GM18873 (cell line): ENCODE data around the gene PCGF1.

Experiments
- ATAC-seq: cut with Tn5 transposase; IDR thresholded peaks from one replicate; pipeline ENCODE4 v1.9.1; 2021; ENCODE audit warnings: mild to moderate bottlenecking, moderate library complexity, moderate number of reproducible peaks; ENCODE audit not compliant: unreplicated experiment, low FRiP score

Gene PCGF1

DNA sequence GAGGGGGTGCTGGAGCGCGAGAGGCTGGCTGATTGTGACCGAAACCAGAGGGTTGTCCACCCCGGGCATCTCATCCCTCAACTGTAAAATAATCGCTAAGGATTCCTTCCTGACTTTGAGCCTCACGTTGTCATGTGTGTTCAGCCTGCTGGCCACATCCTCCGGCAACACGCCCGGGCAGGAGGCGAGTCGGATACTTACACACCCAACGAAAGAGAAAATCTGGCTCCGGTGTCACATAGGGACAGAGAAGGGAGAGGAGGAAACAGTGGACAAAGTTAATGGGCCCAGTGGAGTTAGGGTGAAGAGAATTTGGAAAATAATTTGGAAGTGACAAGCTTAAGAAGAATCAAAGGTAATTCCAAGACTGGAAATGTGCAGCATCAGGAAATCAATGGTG, 9.2 kb upstream of the PCGF1 start:
- no peak for ATAC-seq

- no peak for ATAC-seq
These were observed 8.6 kb upstream of the PCGF1 start for GRCh38 chr2:74515981-74516633.

DNA sequence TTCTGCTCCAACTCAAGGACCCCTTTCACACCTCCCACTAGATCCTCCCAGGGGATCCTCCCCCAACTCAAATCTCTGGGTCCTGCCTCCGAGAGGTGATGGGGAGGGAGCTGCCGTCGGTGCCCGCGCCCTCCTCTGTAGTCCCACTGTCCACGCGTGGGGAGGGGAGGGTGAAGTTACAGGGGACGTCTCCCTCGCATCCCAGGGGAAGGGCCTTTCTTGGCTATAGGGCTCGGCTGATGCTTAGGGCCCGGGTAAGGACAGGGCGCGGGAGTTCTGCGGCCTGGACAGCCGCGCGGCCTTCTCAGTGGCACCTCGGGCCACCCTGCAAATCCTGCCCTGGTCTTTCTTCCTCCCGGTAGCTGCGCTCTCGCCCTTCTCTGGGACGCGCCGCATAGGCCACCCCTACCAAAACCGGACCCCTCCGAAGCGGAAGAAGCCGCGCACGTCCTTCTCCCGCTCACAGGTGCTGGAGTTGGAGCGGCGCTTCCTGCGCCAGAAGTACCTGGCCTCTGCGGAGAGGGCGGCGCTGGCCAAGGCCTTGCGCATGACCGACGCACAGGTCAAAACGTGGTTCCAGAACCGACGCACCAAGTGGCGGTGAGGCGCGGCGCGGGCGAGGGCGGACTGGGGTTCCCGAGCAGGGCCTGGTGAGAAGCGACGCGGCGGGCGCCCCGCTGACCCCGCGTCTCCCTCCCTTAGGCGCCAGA, 7.9 kb upstream of the PCGF1 start:
- no peak for ATAC-seq

DNA sequence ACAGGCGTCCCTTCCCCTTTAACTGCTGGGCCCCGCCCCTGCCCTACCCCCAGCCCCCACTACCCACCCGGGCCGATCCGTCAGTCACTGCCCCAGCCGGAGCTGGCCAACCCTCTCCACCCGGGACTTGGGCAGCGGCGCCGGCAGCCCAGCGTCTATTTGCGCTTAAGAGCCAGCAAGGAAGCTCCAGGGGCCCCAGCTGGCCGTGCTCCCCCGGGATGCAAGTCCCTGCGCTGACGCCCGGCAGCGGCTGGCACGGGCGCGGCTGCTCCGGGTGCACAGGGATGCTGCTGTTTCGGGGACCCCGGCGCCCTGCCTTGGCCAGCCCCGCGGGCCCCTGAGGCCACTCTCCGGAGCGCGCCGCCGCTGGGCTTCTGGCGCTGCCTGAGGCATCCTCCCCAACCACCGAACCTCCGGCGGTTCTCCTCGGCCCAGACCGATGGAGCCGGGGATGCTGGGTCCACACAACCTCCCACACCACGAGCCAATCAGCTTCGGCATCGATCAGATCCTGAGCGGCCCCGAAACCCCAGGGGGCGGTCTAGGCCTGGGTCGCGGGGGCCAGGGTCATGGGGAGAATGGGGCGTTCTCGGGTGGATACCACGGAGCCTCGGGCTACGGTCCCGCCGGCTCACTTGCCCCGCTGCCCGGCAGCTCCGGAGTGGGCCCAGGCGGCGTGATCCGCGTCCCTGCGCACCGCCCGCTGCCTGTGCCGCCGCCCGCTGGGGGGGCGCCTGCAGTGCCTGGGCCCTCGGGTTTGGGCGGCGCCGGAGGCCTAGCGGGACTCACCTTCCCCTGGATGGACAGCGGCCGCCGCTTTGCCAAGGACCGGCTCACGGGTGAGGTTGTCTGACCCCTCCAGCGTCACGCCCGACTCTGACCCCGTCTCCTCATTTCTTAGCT, 7.1 kb upstream of the PCGF1 start, which contains the start of gene TLX2:
Gene TLX2 (plus strand): TSS at position 83 of the 903 bp plus-strand sequence. CDS start 357 bp downstream, at position 440.
- no peak for ATAC-seq

DNA sequence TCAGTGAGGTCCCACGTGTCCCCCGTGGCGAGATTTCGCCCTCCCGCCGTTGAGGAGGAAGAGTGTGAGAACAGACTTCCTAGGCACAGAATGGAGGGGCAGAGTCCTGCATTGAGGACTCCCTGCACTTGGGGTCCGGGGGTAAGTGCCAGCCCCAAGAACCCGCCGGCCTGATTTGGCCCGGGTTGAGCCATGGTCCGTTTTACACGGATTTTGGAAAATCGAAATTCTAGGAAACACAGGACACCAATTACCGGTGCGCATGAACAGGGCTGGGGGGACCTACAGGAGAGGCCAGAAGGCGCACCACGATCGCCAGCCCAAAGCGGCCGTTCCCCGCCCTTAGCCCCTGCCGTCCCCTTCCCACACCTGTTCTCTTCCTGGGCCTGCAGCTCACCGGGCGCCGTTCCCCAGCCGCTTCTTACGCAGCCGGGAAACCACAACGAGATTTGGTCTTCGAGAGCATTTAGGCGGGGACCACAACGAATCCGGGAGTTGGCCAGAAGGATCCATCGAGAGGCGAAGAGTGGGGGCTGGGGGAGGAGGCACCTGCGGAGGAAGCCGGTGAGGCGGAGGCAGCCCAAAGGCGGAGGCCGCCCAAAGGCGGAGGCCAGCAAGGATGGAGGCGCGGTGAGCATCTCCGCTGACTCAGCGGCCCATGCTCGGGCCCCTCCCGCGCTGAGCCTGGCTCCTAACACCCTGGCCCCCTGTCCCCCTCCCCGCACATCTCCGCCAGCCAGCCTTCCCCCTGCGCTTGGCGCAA, 6.3 kb upstream of the PCGF1 start:
- ATAC-seq, result no peak

- no peak for ATAC-seq
These were observed 5.5 kb upstream of the PCGF1 start for GRCh38 chr2:74512744-74513604.

DNA sequence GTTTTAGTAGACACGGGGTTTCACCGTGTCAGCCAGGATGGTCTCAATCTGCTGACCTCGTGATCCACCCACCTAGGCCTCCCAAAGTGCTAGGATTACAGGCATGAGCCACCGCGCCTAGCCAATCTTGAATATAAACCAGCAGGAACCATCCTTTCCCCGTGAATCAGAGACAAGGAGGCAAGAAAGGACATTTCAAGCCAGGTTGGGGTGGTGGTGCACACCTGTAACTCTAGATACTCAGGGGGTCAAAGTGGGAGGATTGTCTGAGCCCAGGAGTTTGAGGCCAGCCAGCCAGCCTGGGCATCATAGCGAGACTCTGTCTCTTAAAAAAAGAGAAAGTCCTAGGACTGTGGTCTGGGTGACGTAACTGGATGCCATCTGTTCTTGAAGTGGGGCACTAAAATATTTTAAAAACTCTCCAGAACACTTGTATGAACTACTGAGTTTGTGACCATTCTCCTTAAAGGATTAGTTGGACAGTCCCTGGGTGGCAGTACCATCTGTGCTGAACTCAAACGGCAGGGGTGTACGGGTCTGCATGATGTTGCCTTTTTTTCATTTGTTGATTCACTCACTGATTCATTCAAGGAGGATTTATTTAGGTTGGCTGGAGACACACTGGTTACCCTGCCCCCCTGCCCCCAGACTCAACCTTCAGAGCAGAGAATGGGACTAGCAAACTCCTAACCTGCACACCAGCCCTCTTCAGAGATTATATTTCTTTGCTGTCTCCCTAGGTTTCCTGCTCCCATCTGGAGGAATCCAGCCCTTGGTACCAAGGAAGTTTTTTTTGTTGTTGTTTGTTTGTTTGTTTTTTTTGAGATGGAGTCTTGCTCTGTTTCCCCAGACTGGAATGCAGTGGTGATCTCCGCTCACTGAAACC, 3.9 kb upstream of the PCGF1 start:
- no peak for ATAC-seq

GRCh38 chr2:74510272-74510671, 2.8 kb upstream of the PCGF1 start:
- no peak for ATAC-seq

DNA sequence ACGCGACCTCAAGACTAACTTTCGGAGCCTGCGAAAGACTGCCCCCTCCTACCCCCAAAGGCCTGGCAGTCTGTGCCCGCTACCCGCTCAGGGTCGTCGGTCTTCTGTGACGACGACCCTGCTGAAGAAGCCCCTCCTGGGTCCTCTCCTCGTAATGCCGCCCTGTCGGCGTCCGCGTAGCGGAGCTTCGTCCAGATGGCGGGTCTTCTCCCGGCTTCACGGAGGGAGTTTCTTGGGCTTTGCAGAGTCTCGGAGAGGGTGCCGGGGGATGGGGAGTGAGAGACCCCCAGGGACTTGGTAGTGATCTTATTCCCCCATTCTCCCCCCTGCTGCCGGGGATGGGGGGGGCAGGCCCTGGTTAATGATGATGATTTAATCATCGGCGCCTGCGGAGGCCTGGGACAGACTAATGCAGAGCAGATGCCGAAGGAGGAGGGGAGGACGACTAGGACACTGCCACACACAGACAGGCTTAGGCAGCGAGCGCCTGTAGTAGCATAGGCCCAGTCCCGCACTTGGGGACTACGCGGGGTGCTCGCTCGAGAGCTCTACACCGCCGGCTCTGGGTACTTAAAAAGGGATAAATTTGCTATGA, 528 bp upstream of the PCGF1 start:
- ATAC-seq, result no peak

DNA sequence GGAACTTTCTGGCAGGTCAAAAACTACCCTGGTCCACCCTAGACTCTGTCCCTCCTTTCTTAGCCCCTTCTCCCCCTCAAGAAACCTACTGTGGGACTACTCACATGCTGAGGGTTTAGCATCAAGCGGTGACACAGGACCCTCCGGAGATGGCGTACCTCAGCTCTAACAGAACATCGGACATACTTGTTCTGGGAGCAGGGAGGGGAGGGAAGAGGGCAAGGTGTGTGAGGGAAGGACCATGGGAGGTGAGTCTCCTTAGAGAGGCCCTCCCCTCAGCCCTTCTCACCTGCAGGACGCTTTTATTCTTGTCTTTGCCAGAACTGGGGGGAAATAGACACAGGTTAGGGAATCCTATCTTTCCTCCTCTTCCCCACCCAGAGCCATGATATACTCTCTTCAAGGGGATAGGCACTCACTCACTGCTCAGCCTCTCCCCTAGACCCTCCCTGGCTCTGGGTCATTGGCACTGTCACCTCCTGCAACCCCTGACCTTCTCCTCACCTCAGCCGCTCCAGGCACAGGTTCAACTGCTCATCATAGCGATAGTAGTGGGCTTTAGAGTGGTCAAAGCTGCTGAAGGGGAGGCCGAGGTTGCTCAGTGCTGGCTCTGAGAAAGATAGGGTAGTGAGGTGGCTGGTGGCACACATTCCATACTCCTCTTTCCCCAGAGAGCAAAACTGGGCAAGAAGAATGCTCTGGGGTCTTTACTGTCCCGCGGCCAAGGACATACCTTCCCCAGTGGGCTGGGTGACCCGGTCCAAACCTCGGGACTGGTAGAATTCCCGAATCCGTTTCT, 1.8 kb downstream of the PCGF1 start:
- no peak for ATAC-seq

GRCh38 chr2:74504591-74504990, 2.9 kb downstream of the PCGF1 start:
- no peak for ATAC-seq

DNA sequence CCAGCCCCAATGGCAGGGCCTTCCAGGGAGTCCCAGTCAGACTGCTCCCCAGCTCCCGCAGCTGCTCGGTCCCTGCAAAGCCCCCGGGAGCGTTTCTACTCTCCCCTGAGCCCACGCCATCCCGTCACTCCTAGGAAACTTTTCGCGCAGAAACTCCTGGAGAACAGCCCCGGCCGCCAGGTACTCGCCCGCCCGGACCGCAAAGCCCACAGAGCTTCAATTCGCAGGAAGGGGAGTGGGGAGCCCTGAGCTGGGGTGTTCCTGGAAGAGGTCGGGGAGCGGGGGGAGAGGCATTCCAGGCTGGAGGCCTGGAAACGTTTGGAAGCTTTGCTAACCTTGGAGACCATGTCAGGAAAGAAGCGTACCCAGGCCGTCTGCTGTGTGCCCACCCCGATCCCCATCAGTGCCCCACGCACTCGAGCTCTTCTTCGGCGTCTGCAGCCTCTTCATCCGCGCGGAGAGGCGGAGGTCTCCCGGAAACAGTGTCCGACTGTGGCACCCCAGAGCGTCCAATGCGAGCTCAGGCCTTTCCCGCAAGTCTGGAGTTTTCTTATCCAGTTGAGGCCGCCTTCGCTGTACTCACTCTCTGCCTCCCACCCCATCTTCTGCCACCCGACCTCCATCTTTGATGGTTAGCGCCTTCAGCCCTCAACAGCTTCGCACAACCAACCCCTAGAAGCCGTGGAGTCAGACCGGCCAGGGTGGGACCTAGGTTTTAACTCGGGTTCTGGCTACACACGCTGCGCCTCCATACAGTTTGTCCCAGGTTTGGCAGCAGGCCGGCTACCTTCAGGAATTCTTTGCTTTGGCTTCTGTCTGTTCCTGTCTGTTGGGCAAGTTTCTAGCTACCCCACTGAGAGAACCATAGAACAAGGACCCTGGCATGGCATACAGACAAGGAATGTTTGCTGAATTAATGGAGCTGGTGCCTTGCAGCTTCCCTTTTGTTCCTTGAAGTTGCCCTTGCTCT, 3.7 kb downstream of the PCGF1 start:
- no peak for ATAC-seq

GRCh38 chr2:74502720-74503505, 4.6 kb downstream of the PCGF1 start:
- ATAC-seq, result no peak

DNA sequence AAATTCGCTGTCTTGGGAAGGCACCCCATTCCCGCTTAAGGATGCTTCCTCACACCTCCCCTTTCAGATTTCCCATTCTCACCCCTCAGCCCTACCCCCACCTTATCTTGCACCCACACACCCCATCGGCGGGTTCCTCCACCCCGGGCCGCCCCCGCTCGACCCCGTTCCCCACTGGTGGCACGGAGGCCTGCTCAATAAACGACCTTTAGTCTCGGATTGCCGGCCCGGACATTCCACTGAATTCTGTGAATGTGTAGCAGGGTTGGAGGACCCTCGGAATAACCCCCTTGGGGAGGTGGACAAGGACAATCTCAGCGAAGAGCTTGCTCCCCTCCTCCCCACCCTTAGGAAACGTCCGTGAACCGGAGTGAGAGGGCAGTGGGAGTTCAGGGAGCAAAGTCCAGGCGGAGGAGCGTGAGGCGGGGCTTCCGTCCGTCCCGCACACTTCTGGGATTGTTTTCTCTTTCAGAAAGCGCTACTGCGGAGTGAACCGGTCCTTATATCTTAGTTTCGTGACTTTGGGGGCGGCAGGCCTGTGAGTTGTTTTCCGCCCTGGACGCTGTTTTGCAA, 5.3 kb downstream of the PCGF1 start:
- no peak for ATAC-seq
